ENCODE results near the gene UPK1A. TPM values are rescaled to one million over a fixed set of nuclear protein-coding genes. Genes with fewer than 3 reads are reported as not detected.
A peak's percentile ranks its signal among the peaks of the same experiment; 100 is the strongest.

Gene UPK1A
- total RNA-seq: not detected

GRCh38 chr19:35666251-35666913 is at the start of gene UPK1A:
Gene UPK1A, plus strand, starts transcription at chr19:35666517. Its CDS starts 296 bp downstream, at chr19:35666813.
- no peak for DNase-seq

GRCh38 chr19:35618857-35619256 is 47.5 kb upstream of the UPK1A start:
- DNase-seq: no peak

GRCh38 chr19:35619290-35619923 is 46.9 kb upstream of the UPK1A start:
- no peak for DNase-seq

GRCh38 chr19:35620001-35620400 is 46.3 kb upstream of the UPK1A start:
- DNase-seq: no peak

- DNase-seq: no peak
Observed at GRCh38 chr19:35621708-35622107, 44.6 kb upstream of the UPK1A start.

- DNase-seq: no peak
Observed at GRCh38 chr19:35622750-35623149, 43.6 kb upstream of the UPK1A start.

- no peak for DNase-seq
Observed at GRCh38 chr19:35623327-35624010, 42.8 kb upstream of the UPK1A start.

GRCh38 chr19:35628264-35628564 is 38.1 kb upstream of the UPK1A start:
- no peak for DNase-seq

- peak; percentile 96 for DNase-seq
Observed at GRCh38 chr19:35628565-35629331, 37.6 kb upstream of the UPK1A start, which contains the start of gene RBM42. Gene RBM42, plus strand, starts transcription at chr19:35629036. Its CDS starts 118 bp downstream, at chr19:35629154.

GRCh38 chr19:35629332-35629633 is 37.0 kb upstream of the UPK1A start:
- no peak for DNase-seq

- no peak for DNase-seq
Observed at GRCh38 chr19:35633727-35634440, 32.4 kb upstream of the UPK1A start.

GRCh38 chr19:35636651-35637050 is 29.7 kb upstream of the UPK1A start:
- DNase-seq: no peak

- no peak for DNase-seq
Observed at GRCh38 chr19:35637165-35637564, 29.2 kb upstream of the UPK1A start.

- no peak for DNase-seq
Observed at GRCh38 chr19:35639321-35639639, 27.0 kb upstream of the UPK1A start.

GRCh38 chr19:35639863-35640262 is 26.5 kb upstream of the UPK1A start:
- no peak for DNase-seq

GRCh38 chr19:35641515-35642151 is 24.7 kb upstream of the UPK1A start, which contains the start of gene ETV2:
Gene ETV2, plus strand, starts transcription at chr19:35641745. Its CDS starts 716 bp downstream, at chr19:35642461.
- DNase-seq: peak; percentile 31

- no peak for DNase-seq
Observed at GRCh38 chr19:35642312-35642711, 24.0 kb upstream of the UPK1A start.

GRCh38 chr19:35642798-35643254 is 23.5 kb upstream of the UPK1A start:
- no peak for DNase-seq

GRCh38 chr19:35643255-35644205 is 22.8 kb upstream of the UPK1A start:
- DNase-seq: peak; percentile 67

- DNase-seq: peak; percentile 91
Observed at GRCh38 chr19:35644206-35644986, 21.9 kb upstream of the UPK1A start.
